SK-N-SH (cell line): ENCODE results near the gene TRAF2. TPM values are rescaled to one million over a fixed set of nuclear protein-coding genes. Genes with fewer than 3 reads are reported as not detected.

Experiments used
- CTCF ChIA-PET: fragments of 300-600, 350-600 bp; formaldehyde crosslinking; extraction: SDS; loops from one replicate; lab custom pipeline; 2021; lab: Yijun Ruan, JAX
- POLR2A ChIA-PET: fragments of 350-600 bp; sonication (Branson Sonifier 250); formaldehyde crosslinking; extraction: SDS; loops from one replicate; lab custom pipeline; 2020; ENCODE audit warnings: antibody characterized with exemption, inconsistent platforms; lab: Yijun Ruan, JAX
- DNase-seq: peaks from one replicate; pipeline ENCODE4 v3.0.0; 2012
- H2AFZ ChIP-seq: fragments of 200-600 bp; sonication (generic); 2 replicates; pipeline ENCODE4 v1.8.1; 2016; ENCODE audit warnings: antibody characterized with exemption, mild to moderate bottlenecking, low read depth
- H3F3A ChIP-seq: fragments of 200-600 bp; sonication (generic); replicated peaks from 2 replicates; pipeline ENCODE3; 2016; ENCODE audit warnings: antibody characterized with exemption, mild to moderate bottlenecking; ENCODE audit not compliant: insufficient read depth
- H3K27ac ChIP-seq, 2 experiments: fragments of 200-500 bp in 1 of 2; fragments of 200-600 bp in 1 of 2; sonication (Bioruptor generic) in 1 of 2; sonication (generic), shearing (Covaris generic) in 1 of 2; 2 replicates each; pipeline versions ENCODE4 v1.5.1 to v1.6.1; 2014 to 2016; ENCODE audit warnings: low read depth in 2 of 2, inconsistent platforms in 1 of 2, low read length in 1 of 2, mild to moderate bottlenecking in 1 of 2, mixed read lengths in 1 of 2
- H3K27me3 ChIP-seq: fragments of 200-600 bp; sonication (generic), shearing (Covaris generic); 2 replicates; pipeline ENCODE4 v1.6.1; 2016; ENCODE audit warnings: mixed run types; ENCODE audit not compliant: insufficient read depth
- H3K36me3 ChIP-seq, 2 experiments: fragments of 200-500 bp in 1 of 2; fragments of 200-600 bp in 1 of 2; sonication (Bioruptor generic) in 1 of 2; sonication (generic) in 1 of 2; replicated peaks in 1 of 2; 2 replicates each; pipeline versions ENCODE3 to v1.5.1; 2014 to 2016; ENCODE audit warnings: low read length in 1 of 2, mild to moderate bottlenecking in 1 of 2; ENCODE audit not compliant: insufficient read depth in 2 of 2, control insufficient read depth in 1 of 2
- H3K4me1 ChIP-seq, 2 experiments: fragments of 200-500 bp in 1 of 2; fragments of 200-600 bp in 1 of 2; sonication (Bioruptor generic) in 1 of 2; sonication (generic), shearing (Covaris generic) in 1 of 2; 2 replicates each; pipeline versions ENCODE4 v1.5.1 to v1.6.1; 2014 to 2016; ENCODE audit warnings: low read depth in 1 of 2, low read length in 1 of 2, mixed run types in 1 of 2; ENCODE audit not compliant: insufficient read depth in 2 of 2, control insufficient read depth in 1 of 2
- H3K4me2 ChIP-seq: fragments of 200-600 bp; sonication (generic), shearing (Covaris generic); 2 replicates; pipeline ENCODE4 v1.6.1; 2017; ENCODE audit warnings: mixed run types
- H3K4me3 ChIP-seq, 2 experiments: fragments of 200-500 bp in 1 of 2; fragments of 200-600 bp in 1 of 2; sonication (Bioruptor generic) in 1 of 2; sonication (generic), shearing (Covaris generic) in 1 of 2; 2 replicates each; pipeline versions ENCODE4 v1.5.1 to v1.8.1; 2014 to 2016; ENCODE audit warnings: low read depth in 2 of 2, inconsistent platforms in 1 of 2, low read length in 1 of 2, mild to moderate bottlenecking in 1 of 2, mixed read lengths in 1 of 2, moderate library complexity in 1 of 2
- H3K79me2 ChIP-seq: fragments of 200-600 bp; sonication (generic); 2 replicates; pipeline ENCODE4 v1.8.1; 2017; ENCODE audit warnings: mild to moderate bottlenecking; ENCODE audit not compliant: insufficient read depth
- H3K9ac ChIP-seq: fragments of 200-600 bp; sonication (generic); 2 replicates; pipeline ENCODE4 v1.6.1; 2017; ENCODE audit warnings: mixed run types
- H3K9me2 ChIP-seq: fragments of 200-600 bp; sonication (generic); 2 replicates; pipeline ENCODE4 v1.6.1; 2017; ENCODE audit warnings: mixed run types
- H3K9me3 ChIP-seq: fragments of 200-600 bp; sonication (generic); 2 replicates; pipeline ENCODE4 v1.6.1; 2017; ENCODE audit warnings: mixed run types, mild to moderate bottlenecking, moderate library complexity
- H4K20me1 ChIP-seq: fragments of 200-600 bp; sonication (generic); 2 replicates; pipeline ENCODE4 v1.6.1; 2017; ENCODE audit warnings: mild to moderate bottlenecking, mixed run types; ENCODE audit not compliant: insufficient read depth
- EP300 ChIP-seq, 2 experiments: IDR thresholded peaks; 2 replicates each; pipeline versions ENCODE4 v1.4.0 to v1.6.1; 2012; ENCODE audit warnings: borderline replicate concordance in 1 of 2, low read depth in 1 of 2, low read length in 1 of 2
- EZH2phosphoT487 ChIP-seq: fragments of 200-600 bp; sonication (generic); IDR thresholded peaks from 2 replicates; pipeline ENCODE4 v1.6.1; 2017; ENCODE audit warnings: low read depth, mixed run types, mild to moderate bottlenecking, antibody characterized with exemption, moderate library complexity, borderline replicate concordance
- FOSL2 ChIP-seq: IDR thresholded peaks from 2 replicates; pipeline ENCODE4 v1.4.0; 2012; ENCODE audit warnings: low read depth, mild to moderate bottlenecking, moderate library complexity, borderline replicate concordance
- FOXJ3 ChIP-seq: sonication (generic); formaldehyde crosslinking; IDR thresholded peaks from 2 replicates; pipeline ENCODE4 v1.5.1; 2020; ENCODE audit warnings: mild to moderate bottlenecking, missing genetic modification reagents
- JUND ChIP-seq: IDR thresholded peaks from 2 replicates; pipeline ENCODE4 v1.4.0; 2012
- MXI1 ChIP-seq: IDR thresholded peaks from 2 replicates; pipeline ENCODE4 v1.6.1; 2012; ENCODE audit warnings: mild to moderate bottlenecking, low read depth, low read length, improper control_type of control experiment
- NFIC ChIP-seq: IDR thresholded peaks from 2 replicates; pipeline ENCODE4 v1.4.0; 2012; ENCODE audit warnings: borderline replicate concordance
- RCOR1 ChIP-seq: fragments of 150-350 bp; IDR thresholded peaks from 2 replicates; pipeline ENCODE4 v1.6.1; 2017; ENCODE audit warnings: antibody characterized with exemption, low read length
- SMC3 ChIP-seq: IDR thresholded peaks from 2 replicates; pipeline ENCODE4 v1.6.1; 2012; ENCODE audit warnings: low read depth, low read length, improper control_type of control experiment
- TEAD4 ChIP-seq: IDR thresholded peaks from 2 replicates; pipeline ENCODE4 v1.4.0; 2012; ENCODE audit warnings: mild to moderate bottlenecking, borderline replicate concordance; ENCODE audit not compliant: insufficient read depth
- YY1 ChIP-seq: IDR thresholded peaks from 2 replicates; pipeline ENCODE4 v1.4.0; 2012; ENCODE audit warnings: low read depth, mild to moderate bottlenecking
- WGBS: methylation state at CpG from one replicate; pipeline ENCODE4 v1.1.6; 2017; ENCODE audit warnings: low lambda C conversion rate; 5-methylcytosine and 5-hydroxymethylcytosine counted together
- polyA plus RNA-seq, 3 experiments: library from polyadenylated mRNA; depleted of rRNA; stranded (reverse); fragments of >200 nt; gene quantifications; 2 replicates each; pipeline ENCODE4 v1.2.3, GENCODE V29; 2012
- TF ChIP-seq, protein P1 (sequence below): IDR thresholded peaks from 2 replicates; pipeline ENCODE4; 2012
- TF ChIP-seq, protein P2 (sequence below): fragments of 200-600 bp; sonication (generic); IDR thresholded peaks from 2 replicates; pipeline ENCODE4 v1.6.1; 2017; ENCODE audit warnings: antibody characterized with exemption, mild to moderate bottlenecking, moderate library complexity
- TF ChIP-seq, protein P3 (sequence below): IDR thresholded peaks from 2 replicates; pipeline ENCODE4 v1.4.0; 2012; ENCODE audit warnings: low read depth, borderline replicate concordance
- TF ChIP-seq, protein P4 (sequence below): IDR thresholded peaks from 2 replicates; pipeline ENCODE4 v1.4.0; 2012; ENCODE audit warnings: low read depth, borderline replicate concordance

TRAF2 gene
- polyA plus RNA-seq, 1 of the 3 experiments (the other 2 are of a cell fraction) = 15.4 TPM

DNA sequence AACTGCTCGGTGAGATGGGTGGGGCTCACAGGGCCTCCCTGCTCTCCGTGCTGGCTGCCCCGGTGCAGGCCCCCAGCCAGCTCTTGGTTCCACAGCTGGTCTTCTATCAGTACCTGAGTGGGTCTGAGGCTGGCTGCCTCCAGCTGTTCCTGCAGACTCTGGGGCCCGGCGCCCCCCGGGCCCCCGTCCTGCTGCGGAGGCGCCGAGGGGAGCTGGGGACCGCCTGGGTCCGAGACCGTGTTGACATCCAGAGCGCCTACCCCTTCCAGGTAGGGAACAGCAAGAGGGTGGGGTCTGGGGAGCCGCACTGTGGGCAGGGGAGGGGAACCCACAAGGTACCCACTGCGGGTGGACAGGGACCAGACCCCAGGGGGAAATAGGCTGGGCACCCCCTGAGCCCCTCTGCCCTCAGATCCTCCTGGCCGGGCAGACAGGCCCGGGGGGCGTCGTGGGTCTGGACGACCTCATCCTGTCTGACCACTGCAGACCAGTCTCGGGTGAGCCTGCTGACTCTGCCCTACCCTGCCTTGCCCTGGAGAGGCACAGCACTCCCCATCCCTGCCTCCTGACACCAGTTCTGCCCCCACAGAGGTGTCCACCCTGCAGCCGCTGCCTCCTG, 31.4 kb upstream of the TRAF2 start:
- Histone ChIP-seq H3K4me3 (no peak overlapping the region), H3K9me3 (no peaks in the 10 kb centered on the region), H2AFZ (no peak overlapping the region), H3F3A (no peaks in the 10 kb centered on the region), H3K9ac (no peak overlapping the region), H3K4me2 (no peak overlapping the region), H3K36me3 (peaks cover 0 to 11% of the 10 kb centered on the region in 2 experiments), H4K20me1 (no peaks in the 10 kb centered on the region; the same call in 1 of the 2 replicates), H3K27ac (no peak overlapping the region), H3K79me2 (peaks cover 12% of the 10 kb centered on the region; the same call in 1 of the 2 replicates), H3K27me3 (no peaks in the 10 kb centered on the region), H3K9me2 (no peaks in the 10 kb centered on the region), H3K4me1 (peaks cover 4 to 23% of the 10 kb centered on the region in 2 experiments; a peak in 3 of 4 replicates)
- DNase-seq = no peak
- no peak for TF ChIP-seq FOSL2
- TF ChIP-seq YY1 = no peak
- no peak for TF ChIP-seq SMC3
- TF ChIP-seq TEAD4 = no peak
- no peak for TF ChIP-seq NFIC
- TF ChIP-seq RCOR1 = no peak
- no peak for TF ChIP-seq MXI1
- TF ChIP-seq FOXJ3 = no peak
- TF ChIP-seq, protein P1, sequence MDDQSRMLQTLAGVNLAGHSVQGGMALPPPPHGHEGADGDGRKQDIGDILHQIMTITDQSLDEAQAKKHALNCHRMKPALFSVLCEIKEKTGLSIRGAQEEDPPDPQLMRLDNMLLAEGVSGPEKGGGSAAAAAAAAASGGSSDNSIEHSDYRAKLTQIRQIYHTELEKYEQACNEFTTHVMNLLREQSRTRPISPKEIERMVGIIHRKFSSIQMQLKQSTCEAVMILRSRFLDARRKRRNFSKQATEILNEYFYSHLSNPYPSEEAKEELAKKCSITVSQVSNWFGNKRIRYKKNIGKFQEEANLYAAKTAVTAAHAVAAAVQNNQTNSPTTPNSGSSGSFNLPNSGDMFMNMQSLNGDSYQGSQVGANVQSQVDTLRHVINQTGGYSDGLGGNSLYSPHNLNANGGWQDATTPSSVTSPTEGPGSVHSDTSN = no peak
- TF ChIP-seq, protein P2, sequence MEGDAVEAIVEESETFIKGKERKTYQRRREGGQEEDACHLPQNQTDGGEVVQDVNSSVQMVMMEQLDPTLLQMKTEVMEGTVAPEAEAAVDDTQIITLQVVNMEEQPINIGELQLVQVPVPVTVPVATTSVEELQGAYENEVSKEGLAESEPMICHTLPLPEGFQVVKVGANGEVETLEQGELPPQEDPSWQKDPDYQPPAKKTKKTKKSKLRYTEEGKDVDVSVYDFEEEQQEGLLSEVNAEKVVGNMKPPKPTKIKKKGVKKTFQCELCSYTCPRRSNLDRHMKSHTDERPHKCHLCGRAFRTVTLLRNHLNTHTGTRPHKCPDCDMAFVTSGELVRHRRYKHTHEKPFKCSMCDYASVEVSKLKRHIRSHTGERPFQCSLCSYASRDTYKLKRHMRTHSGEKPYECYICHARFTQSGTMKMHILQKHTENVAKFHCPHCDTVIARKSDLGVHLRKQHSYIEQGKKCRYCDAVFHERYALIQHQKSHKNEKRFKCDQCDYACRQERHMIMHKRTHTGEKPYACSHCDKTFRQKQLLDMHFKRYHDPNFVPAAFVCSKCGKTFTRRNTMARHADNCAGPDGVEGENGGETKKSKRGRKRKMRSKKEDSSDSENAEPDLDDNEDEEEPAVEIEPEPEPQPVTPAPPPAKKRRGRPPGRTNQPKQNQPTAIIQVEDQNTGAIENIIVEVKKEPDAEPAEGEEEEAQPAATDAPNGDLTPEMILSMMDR = no peak
- TF ChIP-seq, protein P3, sequence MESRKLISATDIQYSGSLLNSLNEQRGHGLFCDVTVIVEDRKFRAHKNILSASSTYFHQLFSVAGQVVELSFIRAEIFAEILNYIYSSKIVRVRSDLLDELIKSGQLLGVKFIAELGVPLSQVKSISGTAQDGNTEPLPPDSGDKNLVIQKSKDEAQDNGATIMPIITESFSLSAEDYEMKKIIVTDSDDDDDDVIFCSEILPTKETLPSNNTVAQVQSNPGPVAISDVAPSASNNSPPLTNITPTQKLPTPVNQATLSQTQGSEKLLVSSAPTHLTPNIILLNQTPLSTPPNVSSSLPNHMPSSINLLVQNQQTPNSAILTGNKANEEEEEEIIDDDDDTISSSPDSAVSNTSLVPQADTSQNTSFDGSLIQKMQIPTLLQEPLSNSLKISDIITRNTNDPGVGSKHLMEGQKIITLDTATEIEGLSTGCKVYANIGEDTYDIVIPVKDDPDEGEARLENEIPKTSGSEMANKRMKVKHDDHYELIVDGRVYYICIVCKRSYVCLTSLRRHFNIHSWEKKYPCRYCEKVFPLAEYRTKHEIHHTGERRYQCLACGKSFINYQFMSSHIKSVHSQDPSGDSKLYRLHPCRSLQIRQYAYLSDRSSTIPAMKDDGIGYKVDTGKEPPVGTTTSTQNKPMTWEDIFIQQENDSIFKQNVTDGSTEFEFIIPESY = no peak
- no peak for TF ChIP-seq JUND
- TF ChIP-seq, protein P4, sequence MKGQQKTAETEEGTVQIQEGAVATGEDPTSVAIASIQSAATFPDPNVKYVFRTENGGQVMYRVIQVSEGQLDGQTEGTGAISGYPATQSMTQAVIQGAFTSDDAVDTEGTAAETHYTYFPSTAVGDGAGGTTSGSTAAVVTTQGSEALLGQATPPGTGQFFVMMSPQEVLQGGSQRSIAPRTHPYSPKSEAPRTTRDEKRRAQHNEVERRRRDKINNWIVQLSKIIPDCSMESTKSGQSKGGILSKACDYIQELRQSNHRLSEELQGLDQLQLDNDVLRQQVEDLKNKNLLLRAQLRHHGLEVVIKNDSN = no peak
- TF ChIP-seq EP300 (IDR thresholded peaks at IDR 0.05; ENCODE audit: borderline replicate concordance in 1 of 2, low read depth in 1 of 2, low read length in 1 of 2) = no peak
- TF ChIP-seq EZH2phosphoT487 = no peak
- POLR2A ChIA-PET = no interaction called here
- CTCF ChIA-PET = interaction anchor here (2.2 kb wide), 1 partner anchor 12 kb away, joined by 9 read pairs; the partner anchor contains the start of gene AJM1
- WGBS = 94% methylated on average over 11 of the region's 23 CpGs
